Muscle of leg (tissue), 11 donors: ENCODE measurements around the gene ZDHHC13. TPM values are rescaled to one million over a fixed set of nuclear protein-coding genes. Genes with fewer than 3 reads are reported as not detected.
A peak's percentile ranks its signal among the peaks of the same experiment; 100 is the strongest.
"Not testable (repeated sequence)": the region's sequence is repeated elsewhere in the genome, so short reads cannot be mapped to it uniquely, and the experiment has no call there.

Source experiments
- DNase-seq: peaks from one replicate; pipeline ENCODE4 v3.0.0; 2013
- H3K27ac ChIP-seq: one replicate; pipeline ENCODE4 v1.5.1; 2013; ENCODE audit warnings: mild to moderate bottlenecking, low read length, control low read depth
- H3K27me3 ChIP-seq: one replicate; pipeline ENCODE4 v1.6.1; 2013; ENCODE audit warnings: low read length; ENCODE audit not compliant: control insufficient read depth, insufficient read depth
- H3K36me3 ChIP-seq: one replicate; pipeline ENCODE4 v1.6.1; 2013; ENCODE audit warnings: low read length; ENCODE audit not compliant: control insufficient read depth, insufficient read depth
- H3K4me1 ChIP-seq: one replicate; pipeline ENCODE4 v1.6.1; 2013; ENCODE audit warnings: low read length; ENCODE audit not compliant: control insufficient read depth, insufficient read depth
- H3K4me3 ChIP-seq: one replicate; pipeline ENCODE4 v1.5.1; 2013; ENCODE audit warnings: low read length, control low read depth
- H3K9me3 ChIP-seq: replicated peaks from 2 replicates; pipeline ENCODE4 v1.6.1; 2013; ENCODE audit warnings: low read depth, low read length; ENCODE audit not compliant: control insufficient read depth
- WGBS: methylation state at CpG from one replicate; pipeline ENCODE4 v1.1.5; 2013; ENCODE audit warnings: missing lambda C conversion rate; ENCODE audit not compliant: insufficient coverage; 5-methylcytosine and 5-hydroxymethylcytosine counted together
- polyA plus RNA-seq, 8 donors: library from polyadenylated mRNA; unstranded; fragments of 120-200 nt; gene quantifications; one replicate each; pipeline versions ENCODE4 v1.2.1 to v1.2.3, GENCODE V29; 2013; ENCODE audit warnings: inconsistent platforms in 1 of 8, low replicate concordance in 1 of 8; ENCODE audit not compliant: insufficient read length in 8 of 8, insufficient read depth in 1 of 8
- total RNA-seq: library from RNA; stranded (reverse); fragments of 120-200 nt; gene quantifications from one replicate; pipeline ENCODE4 v1.2.4, GENCODE V29; 2013

ZDHHC13 gene
- total and polyA plus RNA-seq, 9 donors: 5.9 to 8.1 (median 7.0) TPM

- peak overlapping the region; percentile 87 for H3K4me3 ChIP-seq
- H3K36me3 ChIP-seq: no peaks in the 10 kb centered on the region
- no peaks in the 10 kb centered on the region for H3K9me3 ChIP-seq
- no peak overlapping the region for H3K27ac ChIP-seq
- 19% methylated on average over 7 of the region's 16 CpGs for WGBS
- H3K27me3 ChIP-seq: peaks cover 5% of the 10 kb centered on the region
- no peak for DNase-seq
- H3K4me1 ChIP-seq: peaks cover 6% of the 10 kb centered on the region
Observed at GRCh38 chr11:19116276-19116970, 545 bp upstream of the ZDHHC13 start.

GRCh38 chr11:19117760-19118097 is 761 bp downstream of the ZDHHC13 start:
- Histone ChIP-seq H3K4me1 (peaks cover 6% of the 10 kb centered on the region), H3K27ac (no peak overlapping the region), H3K9me3 (no peaks in the 10 kb centered on the region), H3K4me3 (peak overlapping the region; percentile 87), H3K36me3 (no peaks in the 10 kb centered on the region), H3K27me3 (peaks cover 3% of the 10 kb centered on the region)
- WGBS: 3% methylated on average over 4 of the region's 7 CpGs
- DNase-seq: no peak

DNA sequence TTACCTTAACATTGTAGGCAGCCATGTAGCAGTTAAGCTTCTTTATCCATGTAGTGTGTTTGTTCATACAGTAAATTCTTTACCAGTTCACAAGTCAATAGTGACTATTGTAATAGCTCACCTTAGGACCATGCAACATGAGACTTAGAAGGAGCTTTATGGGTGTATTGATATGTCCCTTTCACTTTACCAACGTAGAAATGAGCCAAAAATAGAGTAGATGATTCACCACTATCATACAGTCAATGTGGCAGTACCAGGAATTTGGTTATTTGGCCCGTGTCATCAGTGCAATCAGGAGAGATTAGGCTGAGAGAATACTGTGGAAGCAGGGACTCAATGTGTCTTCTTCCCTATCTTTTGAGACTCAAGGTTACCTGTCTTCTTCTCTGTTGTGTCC is 4.7 kb downstream of the ZDHHC13 start:
- Histone ChIP-seq H3K36me3 (no peaks in the 10 kb centered on the region), H3K27ac (no peak overlapping the region), H3K4me1 (peaks cover 6% of the 10 kb centered on the region), H3K9me3 (no peaks in the 10 kb centered on the region), H3K4me3 (no peak overlapping the region), H3K27me3 (no peaks in the 10 kb centered on the region)
- no CpG with 5 or more reads among the region's 2 CpGs for WGBS
- no peak for DNase-seq

DNA sequence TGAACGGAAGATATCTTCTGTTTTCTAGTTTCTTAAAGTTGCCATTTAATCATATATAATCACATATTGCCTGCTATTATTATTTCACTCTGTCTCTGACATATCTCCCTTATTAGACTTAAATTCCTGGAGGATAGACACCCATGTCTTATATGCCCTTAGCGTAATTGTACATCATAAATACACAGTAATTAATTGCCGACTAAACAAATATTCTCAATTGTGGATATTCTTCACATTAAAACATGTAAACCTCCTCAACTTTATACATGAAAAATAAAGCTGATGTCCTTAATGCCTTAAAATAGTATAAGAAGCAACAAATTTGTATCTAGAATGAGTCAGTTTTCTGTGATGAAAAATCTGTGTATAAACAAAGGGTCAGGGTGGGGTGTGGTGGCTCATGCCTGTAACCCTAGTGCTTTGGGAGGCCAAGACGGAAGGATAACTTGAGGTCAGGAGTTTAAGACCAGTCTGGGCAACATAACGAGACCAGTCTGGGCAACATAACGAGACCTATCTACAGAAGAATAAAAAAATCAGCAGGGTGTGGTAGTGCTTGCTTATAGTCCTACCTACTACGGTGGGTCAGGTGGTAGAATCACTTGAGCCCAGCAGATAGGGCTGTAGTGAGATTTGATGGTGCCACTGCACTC is 6.1 kb downstream of the ZDHHC13 start:
- WGBS: no CpG with 5 or more reads among the region's 7 CpGs
- no peaks in the 10 kb centered on the region for H3K27me3 ChIP-seq
- H3K4me3 ChIP-seq: no peak overlapping the region
- H3K27ac ChIP-seq: no peak overlapping the region
- no peaks in the 10 kb centered on the region for H3K4me1 ChIP-seq
- no peaks in the 10 kb centered on the region for H3K36me3 ChIP-seq
- no peak for DNase-seq
- H3K9me3 ChIP-seq: no peaks in the 10 kb centered on the region

GRCh38 chr11:19126562-19127325 is 9.8 kb downstream of the ZDHHC13 start:
- not testable (repeated sequence) for H3K27ac ChIP-seq, H3K36me3 ChIP-seq, H3K27me3 ChIP-seq, H3K4me1 ChIP-seq, H3K4me3 ChIP-seq, H3K9me3 ChIP-seq, DNase-seq
- whole genome bisulfite sequencing: no CpG with 5 or more reads among the region's 4 CpGs

DNA sequence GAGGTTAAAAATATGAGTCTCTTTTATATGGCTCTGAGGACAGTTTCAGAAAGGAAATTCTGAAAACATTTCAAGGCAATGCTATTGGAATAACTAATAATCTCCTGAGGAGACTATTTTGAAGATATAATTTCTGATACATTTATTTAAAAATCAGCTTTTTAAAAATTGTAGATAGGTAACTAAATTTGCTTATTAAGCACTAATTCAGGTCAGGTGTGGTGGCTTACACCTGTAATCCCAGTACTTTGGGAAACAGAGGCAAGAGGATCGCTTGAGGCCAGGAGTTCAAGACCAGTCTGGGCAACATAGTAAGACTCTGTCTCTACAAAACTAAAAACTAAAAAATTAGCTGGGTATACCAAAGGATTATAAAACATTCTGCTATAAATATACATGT is 17.0 kb downstream of the ZDHHC13 start:
- no peaks in the 10 kb centered on the region for H3K27me3 ChIP-seq
- H3K27ac ChIP-seq: no peak overlapping the region
- H3K9me3 ChIP-seq: peaks cover 2% of the 10 kb centered on the region
- no peaks in the 10 kb centered on the region for H3K36me3 ChIP-seq
- no CpG with 5 or more reads among the region's 1 CpG for WGBS
- no peak overlapping the region for H3K4me3 ChIP-seq
- no peaks in the 10 kb centered on the region for H3K4me1 ChIP-seq
- DNase-seq: no peak

- not testable (repeated sequence) for H3K4me1 ChIP-seq, H3K9me3 ChIP-seq, DNase-seq, H3K27me3 ChIP-seq, H3K4me3 ChIP-seq, H3K36me3 ChIP-seq, H3K27ac ChIP-seq
- no CpG with 5 or more reads among the region's 4 CpGs for WGBS
Observed at GRCh38 chr11:19136884-19137283, 19.9 kb downstream of the ZDHHC13 start.

- 83% methylated on average over 3 of the region's 3 CpGs for WGBS
- Histone ChIP-seq H3K4me1 (no peaks in the 10 kb centered on the region), H3K36me3 (no peaks in the 10 kb centered on the region), H3K9me3 (no peaks in the 10 kb centered on the region), H3K27me3 (no peaks in the 10 kb centered on the region), H3K27ac (no peak overlapping the region), H3K4me3 (no peak overlapping the region)
- no peak for DNase-seq
Observed at GRCh38 chr11:19145319-19145718, 28.4 kb downstream of the ZDHHC13 start.

DNA sequence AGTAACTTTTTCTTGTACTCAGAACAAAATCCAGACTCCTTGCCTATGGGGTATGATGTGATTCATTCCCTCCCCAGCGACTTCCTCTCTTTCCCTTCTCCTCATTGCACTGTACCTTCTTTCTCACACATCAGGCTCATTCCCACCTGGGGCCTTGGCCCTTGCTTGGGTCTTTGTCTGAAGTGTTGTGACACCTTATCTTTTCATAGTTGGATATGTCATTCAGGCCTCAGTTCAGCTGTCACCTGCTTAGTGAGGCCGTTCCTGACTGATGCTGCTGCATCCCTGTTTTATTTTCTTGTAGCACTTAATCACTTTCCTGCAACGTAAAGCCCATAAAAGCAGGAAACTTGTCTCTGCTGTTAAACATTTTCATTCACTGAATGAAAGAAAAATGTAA is 39.9 kb downstream of the ZDHHC13 start:
- whole genome bisulfite sequencing: no CpG with 5 or more reads among the region's 3 CpGs
- Histone ChIP-seq H3K27me3 (no peaks in the 10 kb centered on the region), H3K36me3 (peaks cover 10% of the 10 kb centered on the region), H3K9me3 (no peaks in the 10 kb centered on the region), H3K4me3 (no peak overlapping the region), H3K4me1 (no peaks in the 10 kb centered on the region), H3K27ac (no peak overlapping the region)
- no peak for DNase-seq

DNA sequence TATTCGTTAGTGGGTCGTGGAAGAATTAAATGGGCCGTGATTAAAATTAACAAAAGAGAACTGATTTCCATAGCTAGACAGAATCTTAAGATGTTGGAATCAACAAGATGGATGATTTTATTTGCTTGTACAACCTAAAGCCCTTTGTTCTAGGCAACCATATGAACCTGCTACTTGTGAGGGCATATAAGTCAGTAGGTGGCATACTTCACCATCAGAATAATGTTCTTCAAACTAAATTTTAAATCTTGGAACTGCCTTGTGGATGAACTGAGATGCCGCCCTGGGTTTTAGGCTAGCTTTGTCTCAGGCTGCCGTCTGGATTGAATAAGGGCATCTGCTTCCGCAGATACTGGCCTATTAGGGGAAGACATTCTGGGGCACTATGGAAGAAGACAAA is 43.9 kb downstream of the ZDHHC13 start:
- Histone ChIP-seq H3K4me1 (no peaks in the 10 kb centered on the region), H3K36me3 (peaks cover 11% of the 10 kb centered on the region), H3K4me3 (no peak overlapping the region), H3K9me3 (no peaks in the 10 kb centered on the region), H3K27ac (no peak overlapping the region), H3K27me3 (no peaks in the 10 kb centered on the region)
- 66% methylated on average over 3 of the region's 6 CpGs for WGBS
- DNase-seq: no peak
